Measurements from ENCODE around the gene CLEC16A. TPM values are rescaled to one million over a fixed set of nuclear protein-coding genes. Genes with fewer than 3 reads are reported as not detected.
A peak's percentile ranks its signal among the peaks of the same experiment; 100 is the strongest.

CLEC16A gene
- total and polyA plus RNA-seq, 2 donors (not counting 1 experiment from before 2014, with no cell fraction given) = 21.9 to 79.5 TPM

- ATAC-seq (ENCODE audit: low read depth) (peak; percentile 79), DNase-seq (peak; percentile 93)
- no peaks in the 10 kb centered on the region for H3K27me3 Mint-ChIP-seq
- H3K4me2 ChIP-seq (replicated peaks; ENCODE audit: low read depth, low read length, poor library complexity, severe bottlenecking) = peak within 1 kb of the TSS; percentile 91
- peaks cover 82% of the 10 kb centered on the region for H3K4me1 Mint-ChIP-seq
- H3K4me3 ChIP-seq (ENCODE audit: control extremely low read depth in 1 of 5, extremely low read depth in 1 of 5, insufficient read depth in 1 of 5, low read depth in 2 of 5, low read length in 4 of 5) = peak within 1 kb of the TSS; percentile 50 to 73 (median 62)
- peaks cover 0 to 3% of the 10 kb centered on the region in 2 experiments for H3K36me3 ChIP-seq (replicated peaks in 1 of 2; ENCODE audit: control extremely low read depth in 1 of 2, control insufficient read depth in 1 of 2, extremely low read depth in 1 of 2, insufficient read depth in 2 of 2, low read length in 1 of 2)
- intact Hi-C loops (cut with micrococcal nuclease) = loop anchor here (5.0 kb wide), 1 partner anchor 910 kb away; the partner anchor contains the start of gene RSL1D1
- no peaks in the 10 kb centered on the region for H3K9me3 Mint-ChIP-seq (ENCODE audit: insufficient read depth)
- no peaks in the 10 kb centered on the region for H3K27me3 ChIP-seq (replicated peaks in 1 of 4; ENCODE audit: control extremely low read depth in 1 of 4, control insufficient read depth in 3 of 4, insufficient read depth in 4 of 4, low read length in 3 of 4)
- peak within 1 kb of the TSS; percentile 15 to 72 for H3K27ac ChIP-seq (ENCODE audit: low read length in 2 of 2)
- H3K4me1 ChIP-seq (ENCODE audit: control insufficient read depth in 2 of 2, insufficient read depth in 2 of 2, low read length in 2 of 2) = peaks cover 75 to 83% of the 10 kb centered on the region in 2 donors
- CTCF ChIA-PET = interaction anchor here (0.6 to 2.4 kb wide), 8 partner anchors 9 to 428 kb away, joined by 3 to 8 read pairs (median 4); no protein-coding TSS in a partner anchor
- H3K79me2 ChIP-seq (ENCODE audit: control insufficient read depth, insufficient read depth, low read length) = peaks cover 64% of the 10 kb centered on the region
- peaks cover 58% of the 10 kb centered on the region for H4K20me1 ChIP-seq (ENCODE audit: control insufficient read depth, insufficient read depth, low read length, poor library complexity, severe bottlenecking)
- H3K4me3 Mint-ChIP-seq = peak within 1 kb of the TSS; percentile 93
- H3K9me3 ChIP-seq (ENCODE audit: control extremely low read depth in 1 of 3, control insufficient read depth in 2 of 3, insufficient read depth in 1 of 3, low read length in 2 of 3) = no peaks in the 10 kb centered on the region
- H3K9ac ChIP-seq (ENCODE audit: low read length) = peak within 1 kb of the TSS; percentile 73
- POLR2A ChIA-PET = interaction anchor here (0.7 to 1.3 kb wide), 7 partner anchors 16 to 390 kb away, joined by 3 to 6 read pairs (median 5); partner anchors contain the start of gene CIITA
- H2AFZ ChIP-seq (ENCODE audit: insufficient read depth, low read depth, low read length, poor library complexity, severe bottlenecking) = peak within 1 kb of the TSS; percentile 57
- WGBS (ENCODE audit: insufficient coverage) = 2% methylated on average over 52 of the region's 55 CpGs
- TF ChIP-seq EZH2 (IDR thresholded peaks at IDR 0.05; ENCODE audit: borderline replicate concordance, insufficient read depth, low read depth, low read length, poor library complexity, severe bottlenecking) (no peak), CTCF (IDR thresholded peaks at IDR 0.05) (peak; percentile 21)
- peak within 1 kb of the TSS; percentile 81 for H3K27ac Mint-ChIP-seq
Observed at GRCh38 chr16:10942352-10943063, 1.9 kb upstream of the CLEC16A start, which contains the start of gene DEXI. Gene DEXI, minus strand, starts transcription at chr16:10942468. Its CDS starts 463 bp downstream, at chr16:10942005.

GRCh38 chr16:10943064-10943353, 1.4 kb upstream of the CLEC16A start:
- peak overlapping the region; percentile 81 for H3K27ac Mint-ChIP-seq
- Histone ChIP-seq H3K27me3 (replicated peaks in 1 of 4; ENCODE audit: control extremely low read depth in 1 of 4, control insufficient read depth in 3 of 4, insufficient read depth in 4 of 4, low read length in 3 of 4) (no peaks in the 10 kb centered on the region), H3K9ac (ENCODE audit: low read length) (peak overlapping the region; percentile 73), H3K79me2 (ENCODE audit: control insufficient read depth, insufficient read depth, low read length) (peaks cover 65% of the 10 kb centered on the region), H2AFZ (ENCODE audit: insufficient read depth, low read depth, low read length, poor library complexity, severe bottlenecking) (no peak overlapping the region), H3K4me1 (ENCODE audit: control insufficient read depth in 2 of 2, insufficient read depth in 2 of 2, low read length in 2 of 2) (peaks cover 70 to 79% of the 10 kb centered on the region in 2 donors), H3K27ac (ENCODE audit: low read length in 2 of 2) (peak overlapping the region in 1 of 2 donors; percentile 62), H3K36me3 (replicated peaks in 1 of 2; ENCODE audit: control extremely low read depth in 1 of 2, control insufficient read depth in 1 of 2, extremely low read depth in 1 of 2, insufficient read depth in 2 of 2, low read length in 1 of 2) (no peaks in the 10 kb centered on the region), H3K4me2 (replicated peaks; ENCODE audit: low read depth, low read length, poor library complexity, severe bottlenecking) (peak overlapping the region; percentile 91), H3K9me3 (ENCODE audit: control extremely low read depth in 1 of 3, control insufficient read depth in 2 of 3, insufficient read depth in 1 of 3, low read length in 2 of 3) (no peaks in the 10 kb centered on the region), H3K4me3 (ENCODE audit: control extremely low read depth in 1 of 5, extremely low read depth in 1 of 5, insufficient read depth in 1 of 5, low read depth in 2 of 5, low read length in 4 of 5) (peak overlapping the region in 3 of 5 experiments; percentile 58 to 73 (median 62)), H4K20me1 (ENCODE audit: control insufficient read depth, insufficient read depth, low read length, poor library complexity, severe bottlenecking) (peaks cover 53% of the 10 kb centered on the region)
- peak overlapping the region; percentile 79 for H3K4me3 Mint-ChIP-seq
- H3K9me3 Mint-ChIP-seq (ENCODE audit: insufficient read depth) = no peaks in the 10 kb centered on the region
- no peaks in the 10 kb centered on the region for H3K27me3 Mint-ChIP-seq
- peaks cover 79% of the 10 kb centered on the region for H3K4me1 Mint-ChIP-seq
- DNase-seq (no peak), ATAC-seq (ENCODE audit: low read depth) (no peak)
- ChIA-PET CTCF (no interaction called here), POLR2A (interaction anchor here (1.3 kb wide), 1 partner anchor 22 kb away, joined by 5 read pairs; no protein-coding TSS in a partner anchor)
- 95% methylated on average over 4 of the region's 7 CpGs for WGBS (ENCODE audit: insufficient coverage)
- intact Hi-C loops (cut with micrococcal nuclease) = loop anchor here (5.0 kb wide), 1 partner anchor 909 kb away; the partner anchor contains the start of gene RSL1D1
- TF ChIP-seq CTCF (IDR thresholded peaks at IDR 0.05) (no peak), EZH2 (IDR thresholded peaks at IDR 0.05; ENCODE audit: borderline replicate concordance, insufficient read depth, low read depth, low read length, poor library complexity, severe bottlenecking) (no peak)
